ENCODE results near the gene BABAM1.
A peak's percentile ranks its signal among the peaks of the same experiment; 100 is the strongest.

The BABAM1 gene

GRCh38 chr19:17266975-17267788 lies at the start of gene BABAM1:
Gene BABAM1 (plus strand): TSS chr19:17267443. CDS start chr19:17268807, 1,364 bp downstream.
- DNase-seq (ENCODE audit: low spot score), result peak; percentile 98

GRCh38 chr19:17219286-17219685 lies 48.0 kb upstream of the BABAM1 start:
- DNase-seq (ENCODE audit: low spot score), result no peak

- peak; percentile 18 for DNase-seq (ENCODE audit: low spot score)
Measured at GRCh38 chr19:17220207-17220758, 47.0 kb upstream of the BABAM1 start.

- DNase-seq (ENCODE audit: low spot score), result no peak
Measured at GRCh38 chr19:17225053-17225452, 42.2 kb upstream of the BABAM1 start.

- peak; percentile 95 for DNase-seq (ENCODE audit: low spot score)
Measured at GRCh38 chr19:17226002-17226933, 41.0 kb upstream of the BABAM1 start, which contains the start of gene OCEL1. Gene OCEL1 (plus strand): TSS chr19:17226226. CDS start chr19:17226248, 22 bp downstream.

GRCh38 chr19:17227798-17228367 lies 39.4 kb upstream of the BABAM1 start:
- DNase-seq (ENCODE audit: low spot score), result no peak

DNA sequence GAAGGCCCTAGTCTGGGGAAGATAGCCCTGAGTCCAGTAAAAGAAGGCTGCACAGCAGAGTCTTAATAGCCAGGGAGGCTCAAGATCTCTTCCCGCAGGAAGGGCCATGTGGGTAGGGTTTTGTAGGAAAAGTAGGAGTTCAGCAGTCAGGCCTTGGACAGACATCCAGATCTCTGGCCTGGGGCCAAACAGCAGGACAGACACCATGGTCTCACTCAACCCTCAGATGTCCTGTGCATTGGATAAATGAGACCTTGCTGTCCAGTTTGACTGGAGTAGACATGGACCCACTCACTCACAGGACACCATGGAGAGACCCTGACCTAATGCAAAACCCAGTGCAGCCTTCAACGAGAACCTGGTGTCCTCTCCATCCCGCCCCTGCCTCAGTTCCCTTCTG lies 37.4 kb upstream of the BABAM1 start:
- DNase-seq (ENCODE audit: low spot score), result no peak

DNA sequence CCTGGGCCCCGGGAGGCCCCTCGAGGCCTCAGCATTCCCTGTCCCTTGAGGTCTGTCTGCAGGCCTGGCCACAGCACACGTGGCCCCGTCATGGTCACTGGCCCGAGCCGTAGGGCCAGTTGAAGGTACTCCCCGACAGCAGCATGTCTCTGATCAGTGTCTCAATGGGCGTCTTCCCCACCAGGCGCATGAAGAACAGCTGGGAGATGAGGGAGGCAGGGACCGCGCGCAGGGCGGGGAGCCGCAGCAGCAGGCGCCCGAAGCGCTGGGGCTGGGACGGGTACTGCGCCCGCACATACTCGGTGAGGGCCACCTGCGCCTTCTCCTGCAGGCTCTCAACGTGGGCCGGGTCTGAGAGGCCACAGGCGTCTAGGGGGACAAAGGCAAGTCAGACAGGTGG lies 35.0 kb upstream of the BABAM1 start:
- DNase-seq (ENCODE audit: low spot score), result no peak

DNA sequence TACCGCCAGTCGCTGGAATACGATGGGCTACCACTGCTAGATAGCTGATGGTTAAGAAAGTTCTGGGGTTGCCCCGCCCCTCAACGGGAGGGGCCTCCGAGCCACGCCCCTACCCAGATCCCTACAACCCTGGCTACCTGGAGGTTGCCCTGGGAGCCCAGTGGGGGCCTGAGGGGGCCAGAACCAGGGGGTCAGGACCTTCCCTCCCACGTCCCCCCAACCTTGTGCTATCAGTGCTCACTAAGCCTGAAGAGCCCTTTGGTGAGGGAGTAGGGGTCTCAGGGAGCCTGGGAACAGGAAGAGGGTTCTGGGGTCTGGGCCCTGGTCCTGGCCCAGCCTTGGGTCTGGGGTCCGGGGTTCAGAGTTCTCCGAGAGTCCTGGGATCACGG lies 32.3 kb upstream of the BABAM1 start:
- DNase-seq (ENCODE audit: low spot score), result peak; percentile 53

GRCh38 chr19:17235300-17235970 lies 31.8 kb upstream of the BABAM1 start:
- peak; percentile 70 for DNase-seq (ENCODE audit: low spot score)

DNA sequence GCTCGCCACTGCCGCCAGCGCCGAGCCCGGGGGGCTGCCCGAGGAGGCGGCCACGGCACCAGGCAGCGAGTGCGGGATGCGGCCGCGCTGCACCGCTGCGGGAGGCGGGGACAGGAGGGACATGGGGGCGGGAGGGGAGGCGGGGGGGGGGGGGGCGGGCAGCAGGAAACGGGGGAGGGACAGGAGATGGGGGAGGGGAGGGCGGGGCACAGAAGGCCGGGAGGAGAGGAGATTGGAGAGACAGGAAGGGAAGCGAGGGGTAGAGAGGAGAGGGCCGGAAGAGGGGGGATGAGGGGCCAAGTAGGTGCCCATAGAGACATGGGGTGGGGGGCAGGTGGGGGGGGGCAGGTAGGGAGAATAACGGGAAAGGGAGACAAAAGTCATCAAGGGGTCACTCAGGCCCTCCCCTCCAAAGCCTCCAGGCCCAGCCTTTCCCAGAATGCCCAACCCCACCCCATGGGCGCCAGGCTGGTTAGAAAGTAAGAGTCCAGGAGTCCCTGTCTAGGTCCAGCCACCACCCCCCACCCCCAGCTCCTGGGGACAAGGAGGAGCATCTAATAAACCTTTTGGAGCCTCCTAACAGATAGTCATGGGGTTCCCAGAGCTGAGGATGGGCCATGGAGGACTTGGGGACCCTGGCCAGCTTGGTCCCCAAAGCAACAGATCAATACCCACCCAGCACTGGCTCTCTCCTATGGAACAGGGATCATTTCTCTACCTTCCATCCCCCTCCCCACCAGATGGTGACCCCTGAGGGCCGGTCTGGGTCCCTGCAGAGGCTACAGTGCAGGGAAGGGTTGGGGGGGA lies 31.1 kb upstream of the BABAM1 start:
- peak; percentile 17 for DNase-seq (ENCODE audit: low spot score)

GRCh38 chr19:17236811-17237543 lies 30.3 kb upstream of the BABAM1 start:
- no peak for DNase-seq (ENCODE audit: low spot score)

DNA sequence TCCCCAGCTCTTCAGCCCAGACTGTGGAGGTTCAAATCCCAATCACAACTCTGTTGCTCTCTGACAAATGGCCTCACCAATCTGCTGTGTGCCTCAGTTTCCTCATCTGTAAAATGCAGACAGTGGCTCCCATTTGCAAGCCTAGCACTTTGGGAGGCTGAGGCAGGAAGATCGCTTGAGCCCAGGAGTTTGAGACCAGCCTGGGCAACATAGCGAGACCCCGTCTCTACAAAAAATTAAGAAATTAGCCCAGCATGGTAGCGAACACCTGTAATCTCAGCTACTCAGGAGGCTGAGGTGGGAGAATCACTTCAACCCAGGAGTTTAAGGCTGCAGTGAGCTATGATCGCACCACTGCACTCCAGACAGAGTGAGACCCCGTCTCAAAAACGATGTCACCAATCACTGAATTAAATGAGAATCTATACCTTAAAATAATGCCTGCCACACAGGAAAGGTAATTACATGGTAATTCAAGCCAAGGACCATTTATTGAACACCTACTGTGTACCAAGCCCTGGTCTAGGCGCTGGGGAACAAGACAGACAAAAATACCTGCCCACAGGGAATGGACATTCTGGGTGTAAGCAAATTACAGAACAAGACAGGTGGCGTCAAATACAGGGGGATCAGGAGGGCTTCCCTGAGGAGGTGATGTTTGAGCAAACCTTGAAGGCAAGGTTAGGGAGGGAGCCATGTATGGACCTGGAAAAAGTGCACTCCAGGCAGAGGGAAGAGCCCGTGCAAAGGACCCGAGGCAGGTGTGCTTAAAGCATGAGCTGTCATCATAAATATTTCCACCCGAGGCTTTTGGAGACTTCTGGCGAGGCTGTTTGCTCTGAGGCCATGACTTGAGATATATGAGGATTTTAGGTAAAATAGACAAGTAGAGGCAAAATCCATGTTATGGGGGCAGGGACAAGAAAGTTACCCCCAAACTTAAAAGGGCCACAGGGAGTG lies 29.2 kb upstream of the BABAM1 start:
- no peak for DNase-seq (ENCODE audit: low spot score)

GRCh38 chr19:17240062-17240752 lies 27.0 kb upstream of the BABAM1 start:
- no peak for DNase-seq (ENCODE audit: low spot score)

DNA sequence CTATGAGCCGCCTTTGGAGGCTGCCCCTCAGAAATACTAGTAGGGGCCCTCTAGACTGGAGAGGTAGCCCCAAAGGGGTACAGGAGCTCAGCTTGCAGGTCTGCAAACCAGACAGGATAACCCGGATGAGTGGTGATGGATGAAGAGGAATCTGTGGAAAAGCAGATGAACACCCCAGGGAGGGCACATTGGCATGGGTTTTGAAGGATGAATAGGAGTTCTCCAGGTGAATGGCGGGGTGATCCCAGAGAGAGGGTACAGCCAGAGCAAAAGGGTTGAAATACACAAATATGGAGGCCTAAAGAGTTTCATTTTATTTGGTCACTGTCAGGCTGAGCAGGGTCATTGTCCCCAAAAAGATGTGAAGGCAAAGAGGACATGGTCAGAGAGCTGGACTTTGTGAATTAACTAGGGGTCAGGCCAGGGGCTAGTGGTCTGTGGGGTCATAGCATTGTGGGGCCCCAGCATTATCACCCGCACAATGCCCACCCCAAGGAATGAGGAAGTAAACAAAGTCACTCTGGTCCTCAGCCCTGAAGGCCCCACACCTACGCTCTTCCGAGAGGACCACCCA lies 26.3 kb upstream of the BABAM1 start:
- no peak for DNase-seq (ENCODE audit: low spot score)

GRCh38 chr19:17242431-17243208 lies 24.6 kb upstream of the BABAM1 start:
- DNase-seq (ENCODE audit: low spot score), result no peak

DNA sequence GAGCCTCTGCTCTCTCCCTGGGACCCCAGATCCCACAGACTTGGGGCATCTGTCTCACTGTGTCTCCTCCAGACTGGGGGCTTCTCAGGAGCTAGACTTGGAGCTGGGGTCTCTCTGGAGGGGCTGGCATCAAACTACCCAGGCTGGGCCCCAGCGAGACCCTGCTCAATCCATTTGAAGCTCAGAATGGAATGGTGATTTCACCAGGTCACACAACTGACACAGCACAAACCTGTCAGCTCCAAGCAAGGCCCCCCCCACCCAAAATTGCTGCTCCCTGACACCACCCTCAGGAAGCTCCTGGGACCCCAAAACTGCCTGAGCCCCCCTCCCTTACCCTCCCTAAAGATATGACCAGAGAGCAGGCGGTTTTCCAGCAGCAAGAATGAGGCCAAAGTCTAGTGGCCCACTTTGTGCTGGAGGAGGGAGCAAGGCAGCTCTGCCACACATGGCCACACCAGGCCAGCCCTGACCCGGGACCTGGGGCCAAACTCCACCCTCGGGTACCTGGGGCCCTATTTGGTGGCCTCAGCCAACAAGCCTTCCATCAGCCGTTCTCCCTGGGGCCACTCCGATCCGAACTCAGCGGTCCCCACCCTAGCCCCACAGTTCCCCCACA lies 23.9 kb upstream of the BABAM1 start:
- no peak for DNase-seq (ENCODE audit: low spot score)
